ENCODE measurements around the gene BLNK.

BLNK gene

DNA sequence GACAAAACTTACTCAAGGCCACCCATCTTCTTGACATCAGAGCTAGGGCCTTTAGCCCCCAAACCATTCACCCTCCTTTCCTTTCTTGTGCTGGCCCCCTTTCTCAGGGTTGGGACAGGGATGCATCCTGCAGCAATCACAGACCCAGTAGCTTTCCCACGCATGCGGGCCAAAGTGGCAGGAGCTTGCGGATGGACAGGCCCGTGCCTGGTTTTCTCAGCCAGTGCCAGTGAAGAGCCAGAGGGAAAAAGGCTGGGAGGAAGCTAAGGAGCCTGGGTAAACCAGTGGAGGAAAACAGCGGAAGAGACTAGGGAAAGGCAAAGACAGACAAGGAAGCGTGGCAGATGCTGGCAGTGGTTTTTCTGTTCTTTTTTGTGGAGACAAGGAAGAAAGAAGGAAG lies 5.1 kb upstream of the BLNK start:
- no peak overlapping the region for H3K27ac ChIP-seq (ENCODE audit: low read depth, low read length)
- no peaks in the 10 kb centered on the region for H3K36me3 ChIP-seq (ENCODE audit: control insufficient read depth in 1 of 2, insufficient read depth in 2 of 2, low read length in 2 of 2)
- no peaks in the 10 kb centered on the region for H3K27me3 ChIP-seq (ENCODE audit: control insufficient read depth in 1 of 2, insufficient read depth in 2 of 2, low read length in 2 of 2)
- no peaks in the 10 kb centered on the region for H3K9me3 ChIP-seq (ENCODE audit: control insufficient read depth in 1 of 2, low read length in 2 of 2)
- H3K4me1 ChIP-seq (ENCODE audit: control insufficient read depth in 1 of 2, insufficient read depth in 2 of 2, low read length in 2 of 2), result peaks cover 28 to 34% of the 10 kb centered on the region in 2 donors
- no peak overlapping the region for H3K9ac ChIP-seq (ENCODE audit: low read depth in 1 of 2, low read length in 2 of 2)
- no peak overlapping the region for H3K4me3 ChIP-seq (ENCODE audit: low read depth in 1 of 2, low read length in 2 of 2)

DNA sequence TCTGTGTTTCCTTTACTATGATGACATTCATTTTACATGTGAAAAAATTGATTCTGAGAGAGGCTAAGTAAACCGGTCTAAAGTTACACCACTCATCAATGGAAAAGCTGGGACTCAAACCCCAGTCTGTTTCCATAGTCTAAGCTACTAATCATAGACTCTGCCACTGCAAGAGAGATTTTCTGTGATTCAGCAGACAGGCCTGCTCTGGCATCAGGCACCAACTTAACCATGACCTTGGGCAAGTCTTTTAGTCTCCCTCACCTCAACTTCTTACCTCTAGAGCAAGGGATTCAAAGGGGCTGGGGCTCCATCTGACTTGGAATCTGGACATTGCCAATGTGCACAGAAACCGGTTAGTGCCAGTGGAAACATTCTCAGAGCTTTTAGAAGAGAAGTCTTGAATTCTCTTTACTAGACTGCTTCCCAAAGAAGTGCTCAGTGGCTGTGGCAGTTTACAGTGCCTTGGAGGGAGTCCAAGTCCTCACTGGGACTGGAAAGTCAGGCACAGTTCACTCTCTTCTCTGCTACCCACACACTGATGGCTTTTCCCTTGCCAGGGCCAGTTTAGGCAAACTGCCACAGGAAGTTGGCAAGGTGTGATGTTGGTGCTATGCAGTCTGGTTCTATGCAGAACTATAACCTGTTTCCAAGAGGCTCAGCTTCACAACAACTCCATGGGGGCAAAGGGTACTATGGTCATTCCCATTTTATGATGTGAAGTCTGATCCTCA lies 4.5 kb upstream of the BLNK start:
- no peak overlapping the region for H3K9ac ChIP-seq (ENCODE audit: low read depth in 1 of 2, low read length in 2 of 2)
- no peaks in the 10 kb centered on the region for H3K9me3 ChIP-seq (ENCODE audit: control insufficient read depth in 1 of 2, low read length in 2 of 2)
- peaks cover 28 to 34% of the 10 kb centered on the region in 2 donors for H3K4me1 ChIP-seq (ENCODE audit: control insufficient read depth in 1 of 2, insufficient read depth in 2 of 2, low read length in 2 of 2)
- no peaks in the 10 kb centered on the region for H3K36me3 ChIP-seq (ENCODE audit: control insufficient read depth in 1 of 2, insufficient read depth in 2 of 2, low read length in 2 of 2)
- no peak overlapping the region for H3K27ac ChIP-seq (ENCODE audit: low read depth, low read length)
- no peak overlapping the region for H3K4me3 ChIP-seq (ENCODE audit: low read depth in 1 of 2, low read length in 2 of 2)
- H3K27me3 ChIP-seq (ENCODE audit: control insufficient read depth in 1 of 2, insufficient read depth in 2 of 2, low read length in 2 of 2), result no peaks in the 10 kb centered on the region

DNA sequence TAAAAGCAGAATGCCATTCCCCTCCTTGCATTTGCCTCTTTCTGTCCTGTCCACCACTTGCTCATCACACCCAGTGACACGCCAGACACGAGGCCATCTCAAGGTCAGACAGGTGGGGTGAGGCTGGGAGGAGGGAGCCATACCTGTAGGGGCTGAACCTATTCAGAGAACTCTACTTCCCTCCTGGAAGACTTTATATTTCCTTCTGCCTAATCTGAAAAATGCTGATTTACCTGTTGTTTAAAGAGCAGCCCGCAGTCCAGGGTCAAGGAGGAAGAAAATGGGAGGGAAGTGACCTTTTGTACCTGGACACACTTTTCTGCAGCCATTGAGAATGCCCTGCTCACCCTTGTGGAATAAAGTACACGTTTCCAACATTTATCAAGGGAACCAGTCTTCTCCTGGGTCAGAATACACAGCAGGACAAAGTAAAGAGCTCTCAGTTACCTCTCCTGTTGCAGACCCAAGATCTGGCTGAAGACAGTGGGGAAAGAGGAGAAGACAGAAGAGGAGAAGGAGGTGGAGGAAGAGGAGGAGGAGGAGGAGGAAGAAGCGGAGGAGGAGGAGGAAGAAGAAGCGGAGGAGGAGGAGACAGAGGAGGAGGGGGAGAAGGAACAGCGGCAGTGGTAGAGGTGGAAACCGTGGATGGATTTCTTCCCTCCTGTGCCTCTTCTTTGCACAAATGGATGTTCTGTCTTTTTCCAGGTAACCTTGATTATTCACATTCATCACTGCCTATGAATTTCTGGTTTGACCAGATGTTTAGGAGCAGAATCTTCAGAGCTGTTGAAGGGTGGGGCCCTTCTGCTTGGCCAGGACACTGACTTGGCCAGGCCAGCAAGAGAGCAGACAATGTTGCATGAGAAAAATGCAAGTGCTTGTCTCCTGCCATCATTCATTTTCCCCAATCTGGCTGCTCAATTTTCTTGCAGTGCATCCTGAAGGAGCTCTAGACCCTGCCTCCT lies 1.2 kb upstream of the BLNK start:
- Histone ChIP-seq H3K36me3 (ENCODE audit: control insufficient read depth in 1 of 2, insufficient read depth in 2 of 2, low read length in 2 of 2) (no peaks in the 10 kb centered on the region), H3K4me1 (ENCODE audit: control insufficient read depth in 1 of 2, insufficient read depth in 2 of 2, low read length in 2 of 2) (peaks cover 36 to 49% of the 10 kb centered on the region in 2 donors), H3K4me3 (ENCODE audit: low read depth in 1 of 2, low read length in 2 of 2) (peak overlapping the region; percentile 73 to 75), H3K27ac (ENCODE audit: low read depth, low read length) (peak overlapping the region; percentile 28), H3K9ac (ENCODE audit: low read depth in 1 of 2, low read length in 2 of 2) (peak overlapping the region in 1 of 2 donors; percentile 86), H3K9me3 (ENCODE audit: control insufficient read depth in 1 of 2, low read length in 2 of 2) (no peaks in the 10 kb centered on the region), H3K27me3 (ENCODE audit: control insufficient read depth in 1 of 2, insufficient read depth in 2 of 2, low read length in 2 of 2) (no peaks in the 10 kb centered on the region)

DNA sequence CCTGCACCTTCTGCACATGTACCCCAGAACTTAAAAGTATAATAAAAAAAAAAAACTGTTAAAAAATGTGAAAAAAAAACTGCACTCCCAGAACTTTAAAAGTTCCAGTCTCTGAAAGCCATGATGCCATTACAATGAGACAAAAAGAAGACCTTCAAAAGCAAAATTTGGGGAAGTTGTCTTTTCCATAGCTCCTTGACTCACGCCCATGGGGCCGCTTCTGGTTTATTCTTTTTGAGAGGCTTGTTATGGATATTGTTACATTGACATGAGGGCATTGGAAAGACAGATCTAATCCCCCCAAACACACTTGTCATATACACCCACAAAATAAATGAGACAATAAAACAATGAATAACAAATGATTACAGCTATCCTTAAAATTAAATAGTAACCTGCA lies 798 bp downstream of the BLNK start:
- no peaks in the 10 kb centered on the region for H3K27me3 ChIP-seq (ENCODE audit: control insufficient read depth in 1 of 2, insufficient read depth in 2 of 2, low read length in 2 of 2)
- H3K9ac ChIP-seq (ENCODE audit: low read depth in 1 of 2, low read length in 2 of 2), result peak overlapping the region; percentile 63 to 86
- peaks cover 45 to 57% of the 10 kb centered on the region in 2 donors for H3K4me1 ChIP-seq (ENCODE audit: control insufficient read depth in 1 of 2, insufficient read depth in 2 of 2, low read length in 2 of 2)
- peak overlapping the region; percentile 64 for H3K27ac ChIP-seq (ENCODE audit: low read depth, low read length)
- H3K36me3 ChIP-seq (ENCODE audit: control insufficient read depth in 1 of 2, insufficient read depth in 2 of 2, low read length in 2 of 2), result no peaks in the 10 kb centered on the region
- no peaks in the 10 kb centered on the region for H3K9me3 ChIP-seq (ENCODE audit: control insufficient read depth in 1 of 2, low read length in 2 of 2)
- peak overlapping the region; percentile 73 to 75 for H3K4me3 ChIP-seq (ENCODE audit: low read depth in 1 of 2, low read length in 2 of 2)

DNA sequence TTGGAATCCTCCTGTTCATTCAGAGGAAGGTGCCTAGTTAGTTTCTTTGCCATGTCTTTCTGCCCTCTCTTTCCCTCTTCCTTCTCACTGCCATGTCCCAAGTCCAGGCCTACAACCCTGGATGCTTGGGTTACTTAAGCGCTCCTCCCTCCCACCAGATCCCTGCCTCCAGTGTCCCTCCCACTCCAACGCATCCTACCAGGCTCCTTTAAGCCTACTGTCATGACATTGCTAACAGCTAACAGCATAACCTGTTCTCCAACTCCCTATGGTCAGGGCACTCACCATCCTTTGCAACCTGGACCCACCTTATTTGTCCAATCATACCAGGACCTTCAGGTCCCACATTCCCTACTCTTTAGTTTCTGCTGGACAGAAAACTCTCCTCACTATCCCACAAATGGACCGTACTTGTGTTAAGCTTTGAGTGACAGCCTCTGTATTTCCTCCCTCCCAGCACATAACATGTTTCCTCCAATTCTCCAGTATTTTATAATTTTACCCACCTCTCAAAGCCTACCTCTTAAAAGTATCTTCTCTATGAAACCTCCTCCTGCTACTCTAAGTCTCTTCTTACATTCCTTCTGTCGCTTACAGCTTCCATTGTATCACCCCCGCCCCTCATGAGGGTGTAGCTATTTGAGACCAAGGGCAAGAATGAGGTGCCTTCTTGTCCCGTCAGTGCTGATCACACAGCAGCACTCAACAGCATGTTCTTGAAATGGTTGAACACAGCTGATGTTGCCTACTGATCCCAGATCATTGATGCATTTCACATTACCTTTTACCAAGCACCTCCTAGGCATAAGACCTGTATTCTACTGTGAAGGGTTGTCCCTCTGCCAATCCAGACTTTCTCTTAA lies 1.7 kb downstream of the BLNK start:
- Histone ChIP-seq H3K4me1 (ENCODE audit: control insufficient read depth in 1 of 2, insufficient read depth in 2 of 2, low read length in 2 of 2) (peaks cover 47 to 61% of the 10 kb centered on the region in 2 donors), H3K9ac (ENCODE audit: low read depth in 1 of 2, low read length in 2 of 2) (peak overlapping the region; percentile 67 to 86), H3K9me3 (ENCODE audit: control insufficient read depth in 1 of 2, low read length in 2 of 2) (no peaks in the 10 kb centered on the region), H3K27me3 (ENCODE audit: control insufficient read depth in 1 of 2, insufficient read depth in 2 of 2, low read length in 2 of 2) (no peaks in the 10 kb centered on the region), H3K36me3 (ENCODE audit: control insufficient read depth in 1 of 2, insufficient read depth in 2 of 2, low read length in 2 of 2) (no peaks in the 10 kb centered on the region), H3K4me3 (ENCODE audit: low read depth in 1 of 2, low read length in 2 of 2) (peak overlapping the region; percentile 73 to 75), H3K27ac (ENCODE audit: low read depth, low read length) (peak overlapping the region; percentile 69)

DNA sequence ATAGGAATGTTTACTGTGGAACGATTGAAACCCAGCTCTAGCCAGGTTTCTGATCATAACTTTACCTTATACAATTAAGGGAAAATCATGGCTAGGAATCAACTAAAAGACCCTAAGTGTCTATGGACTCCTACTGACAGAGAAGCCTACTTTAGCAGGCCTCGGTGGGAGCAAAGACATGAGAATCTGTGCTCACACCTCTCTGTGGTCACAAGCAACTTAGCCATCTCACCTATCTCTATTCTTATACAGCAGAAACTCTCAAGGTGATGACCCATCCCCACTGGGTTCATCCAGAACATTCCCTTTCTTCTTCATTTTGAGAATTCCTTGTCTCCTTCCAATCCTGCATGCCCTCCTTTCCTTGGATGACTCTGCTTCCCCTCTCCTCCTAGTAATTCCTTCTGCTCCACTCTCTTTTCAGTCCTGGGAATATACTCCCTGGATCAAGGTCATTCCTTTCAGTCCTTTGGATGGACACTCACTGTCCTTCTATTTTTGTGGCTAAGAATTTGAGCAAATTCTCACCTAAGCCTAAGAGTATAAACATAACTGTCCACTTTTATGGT lies 2.9 kb downstream of the BLNK start:
- peak overlapping the region in 1 of 2 donors; percentile 53 for H3K9ac ChIP-seq (ENCODE audit: low read depth in 1 of 2, low read length in 2 of 2)
- peaks cover 57 to 72% of the 10 kb centered on the region in 2 donors for H3K4me1 ChIP-seq (ENCODE audit: control insufficient read depth in 1 of 2, insufficient read depth in 2 of 2, low read length in 2 of 2)
- no peaks in the 10 kb centered on the region for H3K27me3 ChIP-seq (ENCODE audit: control insufficient read depth in 1 of 2, insufficient read depth in 2 of 2, low read length in 2 of 2)

DNA sequence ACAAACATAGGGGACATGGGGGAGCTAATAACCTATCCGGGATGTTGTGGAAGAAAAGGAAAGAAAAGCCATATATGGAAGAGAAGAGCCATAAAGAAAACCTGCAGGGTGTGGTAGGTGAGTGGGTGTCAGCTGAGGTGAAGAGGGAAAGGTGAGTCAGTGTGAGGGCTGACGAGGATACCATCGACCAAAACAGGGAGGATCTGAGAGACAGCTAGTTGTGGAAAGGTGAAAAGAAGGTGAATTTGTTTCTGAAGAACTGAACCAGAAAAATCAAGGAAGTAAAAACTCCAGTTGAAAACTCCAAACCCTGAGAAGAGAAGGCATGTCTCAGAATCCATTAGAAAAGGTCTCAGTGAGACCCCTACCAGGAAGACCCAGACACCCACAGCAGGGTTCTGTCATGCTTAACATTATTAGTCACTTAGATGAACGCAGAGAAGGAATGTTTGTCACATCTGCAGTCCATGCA lies 4.1 kb downstream of the BLNK start:
- Histone ChIP-seq H3K36me3 (ENCODE audit: control insufficient read depth in 1 of 2, insufficient read depth in 2 of 2, low read length in 2 of 2) (no peaks in the 10 kb centered on the region), H3K4me1 (ENCODE audit: control insufficient read depth in 1 of 2, insufficient read depth in 2 of 2, low read length in 2 of 2) (peaks cover 59 to 72% of the 10 kb centered on the region in 2 donors), H3K27ac (ENCODE audit: low read depth, low read length) (peak overlapping the region; percentile 58), H3K4me3 (ENCODE audit: low read depth in 1 of 2, low read length in 2 of 2) (peak overlapping the region; percentile 44 to 73), H3K9ac (ENCODE audit: low read depth in 1 of 2, low read length in 2 of 2) (peak overlapping the region in 1 of 2 donors; percentile 53), H3K27me3 (ENCODE audit: control insufficient read depth in 1 of 2, insufficient read depth in 2 of 2, low read length in 2 of 2) (no peaks in the 10 kb centered on the region), H3K9me3 (ENCODE audit: control insufficient read depth in 1 of 2, low read length in 2 of 2) (no peaks in the 10 kb centered on the region)

More for the DNA sequence above, 2.9 kb downstream of the BLNK start:
- Histone ChIP-seq H3K36me3 (ENCODE audit: control insufficient read depth in 1 of 2, insufficient read depth in 2 of 2, low read length in 2 of 2) (no peaks in the 10 kb centered on the region), H3K4me3 (ENCODE audit: low read depth in 1 of 2, low read length in 2 of 2) (peak overlapping the region; percentile 73 to 75), H3K9me3 (ENCODE audit: control insufficient read depth in 1 of 2, low read length in 2 of 2) (no peaks in the 10 kb centered on the region), H3K27ac (ENCODE audit: low read depth, low read length) (peak overlapping the region; percentile 43)

DNA sequence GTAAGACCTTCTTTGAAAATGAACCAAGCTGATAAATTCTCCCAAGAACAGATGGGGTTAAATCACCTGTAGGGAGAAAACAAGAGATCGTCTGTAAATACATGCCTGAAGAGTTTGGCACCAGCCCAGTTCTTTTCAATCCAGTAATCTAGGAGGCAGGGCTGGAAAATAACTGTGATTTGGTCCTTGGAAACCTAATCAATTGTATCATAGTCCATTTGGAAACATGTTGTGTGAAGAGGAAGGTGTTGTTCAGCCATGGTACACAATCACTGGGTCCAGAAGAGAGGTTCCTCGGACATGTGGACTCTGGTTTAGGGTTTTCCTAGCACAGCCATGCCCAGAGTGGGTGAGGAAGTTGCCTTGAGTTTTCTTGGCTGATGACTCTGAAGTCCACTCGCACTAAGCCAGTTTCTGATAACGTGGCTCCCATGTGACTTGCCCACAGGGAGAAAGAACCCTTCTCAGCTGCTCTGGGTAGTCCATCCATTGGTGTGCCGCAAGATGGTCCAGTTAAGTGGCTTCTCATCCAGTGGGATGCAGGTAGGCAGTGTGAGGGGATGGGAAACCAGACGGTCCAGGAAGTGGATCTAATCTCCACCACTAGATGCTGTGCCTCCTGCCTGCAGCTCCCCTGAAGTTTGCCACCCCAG lies 5.1 kb downstream of the BLNK start:
- peak overlapping the region; percentile 44 to 73 for H3K4me3 ChIP-seq (ENCODE audit: low read depth in 1 of 2, low read length in 2 of 2)
- no peaks in the 10 kb centered on the region for H3K36me3 ChIP-seq (ENCODE audit: control insufficient read depth in 1 of 2, insufficient read depth in 2 of 2, low read length in 2 of 2)
- H3K9me3 ChIP-seq (ENCODE audit: control insufficient read depth in 1 of 2, low read length in 2 of 2), result no peaks in the 10 kb centered on the region
- H3K27ac ChIP-seq (ENCODE audit: low read depth, low read length), result peak overlapping the region; percentile 48
- H3K9ac ChIP-seq (ENCODE audit: low read depth in 1 of 2, low read length in 2 of 2), result peak overlapping the region in 1 of 2 donors; percentile 24
- H3K4me1 ChIP-seq (ENCODE audit: control insufficient read depth in 1 of 2, insufficient read depth in 2 of 2, low read length in 2 of 2), result peaks cover 54 to 68% of the 10 kb centered on the region in 2 donors
- H3K27me3 ChIP-seq (ENCODE audit: control insufficient read depth in 1 of 2, insufficient read depth in 2 of 2, low read length in 2 of 2), result no peaks in the 10 kb centered on the region

DNA sequence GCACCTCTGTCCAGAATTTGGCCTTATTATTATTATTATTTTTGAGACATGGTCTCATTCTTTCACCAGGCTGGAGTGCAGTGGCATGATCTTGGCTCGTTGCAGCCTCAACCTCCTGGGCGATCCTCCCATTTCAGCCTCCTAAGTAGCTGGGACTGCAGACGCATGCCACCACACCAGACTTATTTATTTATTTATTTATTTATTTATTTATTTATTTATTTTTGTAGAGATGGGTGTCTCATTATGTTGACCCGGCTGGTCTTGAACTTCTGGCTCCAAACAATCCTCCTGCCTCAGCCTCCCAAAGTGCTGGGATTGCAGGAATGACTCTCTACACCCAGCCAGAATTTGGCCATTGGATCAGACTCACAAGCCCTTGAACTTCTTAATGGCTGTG lies 6.4 kb downstream of the BLNK start:
- no peak overlapping the region for H3K27ac ChIP-seq (ENCODE audit: low read depth, low read length)
- no peaks in the 10 kb centered on the region for H3K27me3 ChIP-seq (ENCODE audit: control insufficient read depth in 1 of 2, insufficient read depth in 2 of 2, low read length in 2 of 2)
- no peak overlapping the region for H3K4me3 ChIP-seq (ENCODE audit: low read depth in 1 of 2, low read length in 2 of 2)
- no peak overlapping the region for H3K9ac ChIP-seq (ENCODE audit: low read depth in 1 of 2, low read length in 2 of 2)
- no peaks in the 10 kb centered on the region for H3K9me3 ChIP-seq (ENCODE audit: control insufficient read depth in 1 of 2, low read length in 2 of 2)
- no peaks in the 10 kb centered on the region for H3K36me3 ChIP-seq (ENCODE audit: control insufficient read depth in 1 of 2, insufficient read depth in 2 of 2, low read length in 2 of 2)
- peaks cover 56 to 77% of the 10 kb centered on the region in 2 donors for H3K4me1 ChIP-seq (ENCODE audit: control insufficient read depth in 1 of 2, insufficient read depth in 2 of 2, low read length in 2 of 2)
